K562 (cell line): ENCODE results near the gene TPO. TPM values are rescaled to one million over a fixed set of nuclear protein-coding genes. Genes with fewer than 3 reads are reported as not detected.

Experiments
- ATAC-seq: fragments of 200-7000 bp; cut with Tn5 transposase; 3 replicates; pipeline ENCODE4 v1.9.1; 2020; ENCODE audit warnings: moderate library complexity
- BruUV-seq: library from RNA; stranded (reverse); fragments of 400-500 nt; replicated peaks from 2 replicates; lab custom pipeline; 2021; lab: Mats Ljungman, UMichigan
- CTCF ChIA-PET: fragments of 300-600 bp; formaldehyde crosslinking; extraction: SDS; loops from one replicate; lab custom pipeline; 2021; ENCODE audit warnings: low intra/inter-chr PET ratio; lab: Yijun Ruan, JAX
- POLR2A ChIA-PET: fragments of 300-600, 350-650 bp; sonication (Branson Sonifier 250); formaldehyde crosslinking; extraction: SDS; loops from one replicate; lab custom pipeline; 2021; ENCODE audit warnings: antibody characterized with exemption, inconsistent platforms; lab: Yijun Ruan, JAX
- DNase-seq, 4 experiments: peaks; one replicate each; pipeline versions ENCODE4 v3.0.0 to v3.0.0-alpha.2; 2011 to 2018; ENCODE audit warnings: low spot score in 3 of 4, mixed read lengths in 3 of 4; ENCODE audit errors: extremely low read depth in 1 of 4
- FAIRE-seq: peaks from 2 replicates; lab custom pipeline; 2011; peaks lifted over from hg19 to GRCh38; lab: Jason Lieb, UNC
- H2AFZ ChIP-seq: 2 replicates; pipeline ENCODE4 v1.6.0; 2011; ENCODE audit warnings: low read depth, low read length, control low read depth, inconsistent platforms
- H3K27ac ChIP-seq: fragments of 200-600 bp; 3 replicates; pipeline ENCODE4 v1.8.0; 2011; ENCODE audit warnings: low read depth, mild to moderate bottlenecking, control low read depth, inconsistent platforms, low read length, moderate library complexity, mixed read lengths; ENCODE audit errors: extremely low read depth
- H3K27me3 ChIP-seq, 2 experiments: fragments of 300-600 bp in 1 of 2; 2 replicates in 1 of 2; 3 replicates in 1 of 2; pipeline versions ENCODE4 v1.6.0 to v1.8.0; 2011; ENCODE audit warnings: inconsistent platforms in 2 of 2, low read length in 2 of 2, mild to moderate bottlenecking in 1 of 2, mixed read lengths in 1 of 2, moderate library complexity in 1 of 2; ENCODE audit not compliant: control insufficient read depth in 2 of 2, insufficient read depth in 2 of 2
- H3K36me3 ChIP-seq: fragments of 300-600 bp; 3 replicates; pipeline ENCODE4 v1.8.0; 2011; ENCODE audit warnings: mild to moderate bottlenecking, low read length, inconsistent platforms; ENCODE audit not compliant: control insufficient read depth, insufficient read depth
- H3K4me1 ChIP-seq, 2 experiments: fragments of 200-600 bp in 1 of 2; replicated peaks in 1 of 2; 2 replicates in 1 of 2; 3 replicates in 1 of 2; pipeline versions ENCODE4 v1.5.1 to v1.8.0; 2011; ENCODE audit warnings: inconsistent platforms in 2 of 2, low read length in 2 of 2, mild to moderate bottlenecking in 1 of 2, mixed read lengths in 1 of 2, moderate library complexity in 1 of 2; ENCODE audit not compliant: control insufficient read depth in 2 of 2, insufficient read depth in 2 of 2
- H3K4me2 ChIP-seq: 2 replicates; pipeline ENCODE4 v1.6.1; 2011; ENCODE audit warnings: low read length, control low read depth, inconsistent platforms, mixed read lengths; ENCODE audit not compliant: insufficient read depth
- H3K4me3 ChIP-seq: fragments of 200-600 bp; sonication (generic), shearing (Covaris generic); 2 replicates; pipeline ENCODE4 v1.5.1; 2016; ENCODE audit warnings: control low read depth, inconsistent platforms
- H3K79me2 ChIP-seq: fragments of 200-600 bp; 3 replicates; pipeline ENCODE4 v1.8.0; 2011; ENCODE audit warnings: low read length, inconsistent platforms; ENCODE audit not compliant: control insufficient read depth, insufficient read depth
- H3K9ac ChIP-seq, 2 experiments: 2 replicates each; pipeline versions ENCODE4 v1.6.0 to v1.6.1; 2011; ENCODE audit warnings: low read depth in 2 of 2, low read length in 2 of 2, control low read depth in 1 of 2, inconsistent platforms in 1 of 2, mild to moderate bottlenecking in 1 of 2, mixed read lengths in 1 of 2; ENCODE audit not compliant: insufficient read depth in 1 of 2
- H3K9me1 ChIP-seq: one replicate; pipeline ENCODE4 v1.6.0; 2011; ENCODE audit warnings: inconsistent platforms, mild to moderate bottlenecking, low read length, moderate library complexity; ENCODE audit not compliant: control insufficient read depth, insufficient read depth
- H3K9me3 ChIP-seq: replicated peaks from 2 replicates; pipeline ENCODE4 v1.5.1; 2011; ENCODE audit warnings: low read depth, low read length, inconsistent platforms; ENCODE audit not compliant: control insufficient read depth, insufficient read depth
- H4K20me1 ChIP-seq: replicated peaks from 2 replicates; pipeline ENCODE4 v1.6.1; 2011; ENCODE audit warnings: low read length, inconsistent platforms, mixed read lengths; ENCODE audit not compliant: control insufficient read depth, insufficient read depth
- CHD2 ChIP-seq: IDR thresholded peaks from 2 replicates; pipeline ENCODE4 v1.6.1; 2011; ENCODE audit warnings: low read depth, low read length
- DNMT1 ChIP-seq: fragments of 450-650 bp; IDR thresholded peaks from 2 replicates; pipeline ENCODE4 v1.6.1; 2016; ENCODE audit warnings: antibody characterized with exemption, mild to moderate bottlenecking
- E2F4 ChIP-seq: sonication (generic); formaldehyde crosslinking; IDR thresholded peaks from 2 replicates; pipeline ENCODE4 v1.8.0; 2022; ENCODE audit warnings: mild to moderate bottlenecking, low read depth, missing genetic modification reagents
- NFIC ChIP-seq: fragments of 450-650 bp; IDR thresholded peaks from 2 replicates; pipeline ENCODE4 v1.6.1; 2017; ENCODE audit warnings: mild to moderate bottlenecking, inconsistent platforms
- POLR3A ChIP-seq: IDR thresholded peaks from 2 replicates; pipeline ENCODE4 v1.6.1; 2011; ENCODE audit warnings: borderline replicate concordance, mild to moderate bottlenecking, moderate library complexity; ENCODE audit not compliant: insufficient read length, insufficient read depth; ENCODE audit errors: extremely low read depth
- PRPF4 ChIP-seq: fragments of 200-400 bp; formaldehyde crosslinking; IDR thresholded peaks from one replicate; pipeline ENCODE4 v1.6.1; 2017; ENCODE audit warnings: low read length, low read depth, mild to moderate bottlenecking; ENCODE audit not compliant: insufficient read depth, poor library complexity, severe bottlenecking
- PYGO2 ChIP-seq: fragments of 450-650 bp; IDR thresholded peaks from 2 replicates; pipeline ENCODE4 v1.6.1; 2016; ENCODE audit warnings: mild to moderate bottlenecking, missing genetic modification characterization, moderate library complexity, missing compliant biosample characterization
- RNF219 ChIP-seq: fragments of 250-450 bp; sonication (Bioruptor Pico); IDR thresholded peaks from 2 replicates; pipeline ENCODE4 v1.5.0; 2022; ENCODE audit warnings: mild to moderate bottlenecking
- TRIM25 ChIP-seq: fragments of 450-650 bp; IDR thresholded peaks from 2 replicates; pipeline ENCODE4 v1.7.0; 2016; ENCODE audit warnings: borderline replicate concordance
- ZBED1 ChIP-seq: IDR thresholded peaks from 2 replicates; pipeline ENCODE4 v1.6.1; 2014
- ZNF217 ChIP-seq: sonication (generic); formaldehyde crosslinking; IDR thresholded peaks from 2 replicates; pipeline ENCODE4 v1.8.0; 2022; ENCODE audit warnings: mild to moderate bottlenecking, missing genetic modification reagents
- ZNF449 ChIP-seq: fragments of 250-450 bp; sonication (Bioruptor Pico); IDR thresholded peaks from 2 replicates; pipeline ENCODE4 v1.8.0; 2022; ENCODE audit warnings: moderate library complexity, mild to moderate bottlenecking, inconsistent platforms
- ZNF583 ChIP-seq: fragments of 250-450 bp; sonication (Bioruptor Pico); IDR thresholded peaks from 2 replicates; pipeline ENCODE4 v1.4.0; 2020
- ZNF695 ChIP-seq: fragments of 450-650 bp; formaldehyde crosslinking; IDR thresholded peaks from 2 replicates; pipeline ENCODE4 v1.4.0; 2020; ENCODE audit warnings: mild to moderate bottlenecking, moderate library complexity
- ZSCAN29 ChIP-seq: fragments of 450-650 bp; IDR thresholded peaks from 2 replicates; pipeline ENCODE4 v1.6.1; 2017
- WGBS: fragments of 100-300 bp; shearing (Covaris generic); methylation state at CpG from one replicate; pipeline ENCODE4 v1.1.6; 2016; ENCODE audit warnings: low coverage, mixed read lengths; ENCODE audit not compliant: insufficient coverage; ENCODE audit errors: missing lambda C conversion rate; 5-methylcytosine and 5-hydroxymethylcytosine counted together
- in situ Hi-C: fragments of 300-500 bp; cut with MboI; formaldehyde crosslinking; loops from 4 replicates; pipeline ENCODE4 v1.15.0; 2018; ENCODE audit warnings: inconsistent platforms, mixed read lengths
- intact Hi-C: fragments of 100-400 bp; cut with micrococcal nuclease; formaldehyde crosslinking; loops from 2 replicates; pipeline ENCODE4 v1.14.2; 2022
- polyA plus RNA-seq, 8 experiments: library from polyadenylated mRNA; depleted of rRNA in 4 of 8; stranded (reverse) in 5 of 8; unstranded in 3 of 8; fragments of >200 nt; fragmentation: Nextera tagmentation in 2 of 8; fragmentation: Illumina TruSeq in 1 of 8; extraction: Ambion mirVana in 2 of 8; extraction: Trizol in 1 of 8; gene quantifications; 2 replicates each; pipeline versions ENCODE4 v1.2.1 to v1.2.3, GENCODE V29; 2011 to 2014; ENCODE audit warnings: inconsistent platforms in 1 of 8, missing spikeins in 1 of 8
- total RNA-seq, 7 experiments: library from RNA; depleted of rRNA in 6 of 7; stranded (reverse); fragments of >200 nt in 6 of 7; fragmentation: Illumina TruSeq in 2 of 7; extraction: Trizol in 2 of 7; gene quantifications; 2 replicates each; pipeline versions ENCODE4 v1.2.1 to v1.2.3, GENCODE V29; 2011 to 2021; ENCODE audit warnings: low replicate concordance in 1 of 7

Gene TPO
- total and polyA plus RNA-seq, 9 of the 15 experiments (the other 6 are each of a cell fraction or from before 2014, with no cell fraction given), result not detected

- TF ChIP-seq E2F4 (CRISPR knock-in tag) (no peak), ZSCAN29 (no peak), TRIM25 (no peak)
Measured at GRCh38 chr2:1509271-1510065, 96.2 kb downstream of the TPO start (continued).

GRCh38 chr2:1510176-1510575 is 96.9 kb downstream of the TPO start:
- Histone ChIP-seq H4K20me1 (no peaks in the 10 kb centered on the region), H3K36me3 (no peaks in the 10 kb centered on the region), H3K27me3 (peaks cover 0 to 19% of the 10 kb centered on the region in 2 experiments; a peak in 2 of 5 replicates), H3K4me3 (no peak overlapping the region), H3K9me3 (no peaks in the 10 kb centered on the region), H3K27ac (no peak overlapping the region), H2AFZ (no peak overlapping the region), H3K9me1 (no peaks in the 10 kb centered on the region), H3K79me2 (no peaks in the 10 kb centered on the region), H3K9ac (no peak overlapping the region), H3K4me2 (no peak overlapping the region), H3K4me1 (no peaks in the 10 kb centered on the region)
- BruUV-seq, result no TSS peak
- intact Hi-C loops, result no loop called here
- ChIA-PET CTCF (no interaction called here), POLR2A (no interaction called here)
- no peak for ATAC-seq
- FAIRE-seq, result no peak
- in situ Hi-C loops, result no loop called here
- 2% methylated on average over 4 of the region's 4 CpGs for WGBS
- no peak for DNase-seq
- TF ChIP-seq ZNF583, result no peak
- TF ChIP-seq ZNF695 (CRISPR knock-in tag), result no peak
- TF ChIP-seq RNF219 (CRISPR knock-in tag), result no peak
- TF ChIP-seq NFIC, result no peak
- no peak for TF ChIP-seq POLR3A
- no peak for TF ChIP-seq DNMT1
- TF ChIP-seq PYGO2 (tag), result no peak
- TF ChIP-seq ZBED1, result no peak
- TF ChIP-seq ZNF217 (CRISPR knock-in tag), result no peak
- no peak for TF ChIP-seq CHD2
- no peak for TF ChIP-seq ZNF449 (CRISPR knock-in tag)
- no peak for TF ChIP-seq PRPF4
